PC-9 (cell line): ENCODE results near the gene SPRR2E. TPM values are rescaled to one million over a fixed set of nuclear protein-coding genes. Genes with fewer than 3 reads are reported as not detected.

ENCODE experiments used
- BruUV-seq: library from RNA; stranded (reverse); fragments of 400-500 nt; replicated peaks from 2 replicates; lab custom pipeline; 2021; lab: Mats Ljungman, UMichigan
- CTCF ChIA-PET: fragments of 300-600 bp; sonication (Branson Sonifier 250); formaldehyde crosslinking; loops from one replicate; lab custom pipeline; 2022; ENCODE audit warnings: antibody characterized with exemption; lab: Charles Lee
- POLR2A ChIA-PET: fragments of 300-600 bp; sonication (Branson Sonifier 250); formaldehyde crosslinking; loops from one replicate; lab custom pipeline; 2022; ENCODE audit warnings: antibody characterized with exemption; ENCODE audit not compliant: unreplicated experiment; lab: Charles Lee
- DNase-seq, 2 experiments: peaks; one replicate each; pipeline versions ENCODE4 v3.0.0 to v3.0.0-alpha.2; 2015 to 2022; ENCODE audit warnings: mixed read lengths in 1 of 2
- H2AFZ ChIP-seq: fragments of 200-600 bp; sonication (generic); 2 replicates; pipeline ENCODE4 v1.8.1; 2017; ENCODE audit warnings: antibody characterized with exemption
- H3F3A ChIP-seq: fragments of 200-600 bp; sonication (generic); 2 replicates; pipeline ENCODE4 v1.8.1; 2017; ENCODE audit warnings: antibody characterized with exemption, mild to moderate bottlenecking, low read depth; ENCODE audit not compliant: insufficient read depth
- H3K27ac ChIP-seq: fragments of 200-600 bp; sonication (generic); 2 replicates; pipeline ENCODE4 v1.6.1; 2016; ENCODE audit warnings: mixed run types
- H3K27me3 ChIP-seq: fragments of 200-600 bp; sonication (generic); 2 replicates; pipeline ENCODE4 v1.6.1; 2016; ENCODE audit warnings: low read depth, mixed run types; ENCODE audit not compliant: insufficient read depth
- H3K36me3 ChIP-seq: fragments of 200-600 bp; sonication (generic); 2 replicates; pipeline ENCODE4 v1.6.1; 2016; ENCODE audit warnings: low read depth, mixed run types
- H3K4me1 ChIP-seq: fragments of 200-600 bp; sonication (generic); replicated peaks from 2 replicates; pipeline ENCODE4 v1.6.1; 2016; ENCODE audit warnings: mixed run types; ENCODE audit not compliant: insufficient read depth
- H3K4me2 ChIP-seq: fragments of 200-600 bp; sonication (generic); 2 replicates; pipeline ENCODE4 v1.6.1; 2017; ENCODE audit warnings: mixed run types
- H3K4me3 ChIP-seq: fragments of 200-600 bp; sonication (generic); 2 replicates; pipeline ENCODE4 v1.6.1; 2016; ENCODE audit warnings: mixed run types
- H3K79me2 ChIP-seq: fragments of 200-600 bp; sonication (generic); 2 replicates; pipeline ENCODE4 v1.6.1; 2017; ENCODE audit warnings: low read depth, mixed run types
- H3K9me2 ChIP-seq: fragments of 200-600 bp; sonication (generic); 2 replicates; pipeline ENCODE4 v1.8.1; 2017; ENCODE audit warnings: mild to moderate bottlenecking; ENCODE audit not compliant: insufficient read depth
- H3K9me3 ChIP-seq: fragments of 200-600 bp; sonication (generic); 2 replicates; pipeline ENCODE4 v1.8.1; 2016; ENCODE audit warnings: low read depth; ENCODE audit not compliant: insufficient read depth
- H4K20me1 ChIP-seq: fragments of 200-600 bp; sonication (generic); 2 replicates; pipeline ENCODE4 v1.8.1; 2017; ENCODE audit not compliant: insufficient read depth
- EZH2 ChIP-seq: fragments of 200-600 bp; sonication (generic); IDR thresholded peaks from 2 replicates; pipeline ENCODE4 v1.8.0; 2017; ENCODE audit warnings: antibody characterized with exemption, low read depth
- intact Hi-C: fragments of 100-400 bp; cut with micrococcal nuclease; formaldehyde crosslinking; loops from one replicate; pipeline ENCODE4 v1.10.0; 2022; ENCODE audit not compliant: unreplicated experiment
- total RNA-seq: library from RNA; stranded (reverse); gene quantifications from 2 replicates; pipeline ENCODE4 v1.2.3, GENCODE V29; 2021
- TF ChIP-seq, protein P1 (sequence below): fragments of 200-600 bp; sonication (generic); conservative IDR thresholded peaks from 2 replicates; pipeline ENCODE4 v1.6.1; 2017; ENCODE audit warnings: mixed run types, antibody characterized with exemption, mild to moderate bottlenecking, moderate library complexity

Gene SPRR2E
- total RNA-seq, 1 experiment from 2014 or later = not detected

GRCh38 chr1:153071511-153071910 lies 22.8 kb downstream of the SPRR2E start, which contains the start of gene SPRR2B:
Gene SPRR2B, minus strand, starts transcription at chr1:153071611. Its CDS starts 772 bp downstream, at chr1:153070839.
- ChIA-PET CTCF (no interaction called here), POLR2A (no interaction called here)
- Histone ChIP-seq H3K9me2 (no peaks in the 10 kb centered on the region), H3K9me3 (no peaks in the 10 kb centered on the region), H3K27ac (no peak within 1 kb of the TSS), H3K36me3 (no peaks in the 10 kb centered on the region), H3K27me3 (0 out of 2 replicates have a peak, but pooled peaks cover 4% of the 10 kb centered on the region), H3K4me2 (no peak within 1 kb of the TSS), H4K20me1 (no peaks in the 10 kb centered on the region), H2AFZ (no peak within 1 kb of the TSS), H3K4me3 (no peak within 1 kb of the TSS), H3K4me1 (no peaks in the 10 kb centered on the region), H3K79me2 (no peaks in the 10 kb centered on the region), H3F3A (no peaks in the 10 kb centered on the region)
- no peak for DNase-seq
- intact Hi-C loops = no loop called here
- TF ChIP-seq, protein P1, sequence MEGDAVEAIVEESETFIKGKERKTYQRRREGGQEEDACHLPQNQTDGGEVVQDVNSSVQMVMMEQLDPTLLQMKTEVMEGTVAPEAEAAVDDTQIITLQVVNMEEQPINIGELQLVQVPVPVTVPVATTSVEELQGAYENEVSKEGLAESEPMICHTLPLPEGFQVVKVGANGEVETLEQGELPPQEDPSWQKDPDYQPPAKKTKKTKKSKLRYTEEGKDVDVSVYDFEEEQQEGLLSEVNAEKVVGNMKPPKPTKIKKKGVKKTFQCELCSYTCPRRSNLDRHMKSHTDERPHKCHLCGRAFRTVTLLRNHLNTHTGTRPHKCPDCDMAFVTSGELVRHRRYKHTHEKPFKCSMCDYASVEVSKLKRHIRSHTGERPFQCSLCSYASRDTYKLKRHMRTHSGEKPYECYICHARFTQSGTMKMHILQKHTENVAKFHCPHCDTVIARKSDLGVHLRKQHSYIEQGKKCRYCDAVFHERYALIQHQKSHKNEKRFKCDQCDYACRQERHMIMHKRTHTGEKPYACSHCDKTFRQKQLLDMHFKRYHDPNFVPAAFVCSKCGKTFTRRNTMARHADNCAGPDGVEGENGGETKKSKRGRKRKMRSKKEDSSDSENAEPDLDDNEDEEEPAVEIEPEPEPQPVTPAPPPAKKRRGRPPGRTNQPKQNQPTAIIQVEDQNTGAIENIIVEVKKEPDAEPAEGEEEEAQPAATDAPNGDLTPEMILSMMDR = no peak
- no peak for TF ChIP-seq EZH2
- no TSS peak for BruUV-seq

- Histone ChIP-seq H3K27ac (no peak overlapping the region), H2AFZ (no peak overlapping the region), H3K9me2 (no peaks in the 10 kb centered on the region), H3K4me3 (no peak overlapping the region), H3K4me1 (no peaks in the 10 kb centered on the region), H3K9me3 (no peaks in the 10 kb centered on the region), H3K27me3 (0 out of 2 replicates have a peak, but pooled peaks cover 4% of the 10 kb centered on the region), H4K20me1 (no peaks in the 10 kb centered on the region), H3F3A (no peaks in the 10 kb centered on the region), H3K4me2 (no peak overlapping the region), H3K36me3 (no peaks in the 10 kb centered on the region), H3K79me2 (no peaks in the 10 kb centered on the region)
- ChIA-PET CTCF (no interaction called here), POLR2A (no interaction called here)
- intact Hi-C loops = no loop called here
- BruUV-seq = no TSS peak
- no peak for DNase-seq
- TF ChIP-seq, protein P1 = no peak
- TF ChIP-seq EZH2 = no peak
Observed at GRCh38 chr1:153070243-153070642, 24.1 kb downstream of the SPRR2E start.

- Histone ChIP-seq H3K9me2 (0 out of 2 replicates have a peak, but pooled peaks cover 3% of the 10 kb centered on the region), H3K4me1 (peaks cover 8% of the 10 kb centered on the region), H3K4me3 (no peak overlapping the region), H3K27ac (no peak overlapping the region), H3K4me2 (no peak overlapping the region), H4K20me1 (no peaks in the 10 kb centered on the region), H3K9me3 (no peaks in the 10 kb centered on the region), H2AFZ (no peak overlapping the region), H3K36me3 (no peaks in the 10 kb centered on the region), H3F3A (no peaks in the 10 kb centered on the region; the same call in 1 of the 2 replicates), H3K79me2 (no peaks in the 10 kb centered on the region), H3K27me3 (peaks cover 13% of the 10 kb centered on the region)
- BruUV-seq = no TSS peak
- TF ChIP-seq, protein P1 = no peak
- TF ChIP-seq EZH2 = no peak
- intact Hi-C loops = no loop called here
- CTCF ChIA-PET = no interaction called here
- DNase-seq = peak in 1 of 2 experiments; percentile 77
- POLR2A ChIA-PET = no interaction called here
Observed at GRCh38 chr1:153058826-153059784, 35.2 kb downstream of the SPRR2E start.
